Ascending aorta (tissue), 2 donors: ENCODE measurements around the gene FLYWCH1. TPM values are rescaled to one million over a fixed set of nuclear protein-coding genes. Genes with fewer than 3 reads are reported as not detected.

ENCODE experiments used
- DNase-seq, 2 donors: peaks; one replicate each; pipeline ENCODE4 v3.0.0-alpha.2; 2019; ENCODE audit warnings: low spot score in 2 of 2
- H3K27ac ChIP-seq, 2 donors: fragments of 200-600 bp; sonication (generic); one replicate each; pipeline ENCODE4 v1.5.1; 2016 to 2017; ENCODE audit warnings: mild to moderate bottlenecking in 1 of 2
- H3K27me3 ChIP-seq: fragments of 200-600 bp; sonication (generic); one replicate; pipeline ENCODE4 v1.5.1; 2017
- H3K36me3 ChIP-seq, 2 donors: fragments of 200-600 bp; sonication (generic); one replicate each; pipeline ENCODE4 v1.5.1; 2016
- H3K4me1 ChIP-seq, 2 donors: fragments of 200-600 bp; sonication (generic); one replicate each; pipeline ENCODE4 v1.5.1; 2016 to 2017; ENCODE audit warnings: mild to moderate bottlenecking in 1 of 2
- H3K4me3 ChIP-seq, 2 donors: fragments of 200-600 bp; sonication (generic); one replicate each; pipeline ENCODE4 v1.5.1; 2016 to 2017; ENCODE audit warnings: mild to moderate bottlenecking in 1 of 2
- H3K9me3 ChIP-seq, 2 donors: fragments of 200-600 bp; sonication (generic); one replicate each; pipeline ENCODE4 v1.5.1; 2016
- intact Hi-C: fragments of 100-400 bp; cut with DNase I; formaldehyde crosslinking; loops from one replicate; pipeline ENCODE4 v1.15.1; 2023
- total RNA-seq: library from RNA; depleted of rRNA; stranded (reverse); fragments of >200 nt; gene quantifications from one replicate; pipeline ENCODE4 v1.1.0, GENCODE V29; 2016
- TF ChIP-seq, protein P1 (sequence below), 3 experiments: fragments of 200-600 bp in 2 of 3; fragments of 450-650 bp in 1 of 3; sonication (generic) in 2 of 3; IDR thresholded peaks; one replicate each; pipeline ENCODE4 v1.5.1; 2016 to 2019; ENCODE audit warnings: antibody characterized with exemption in 3 of 3, mild to moderate bottlenecking in 1 of 3, moderate library complexity in 1 of 3

Gene FLYWCH1
- total RNA-seq: 74.3 TPM

GRCh38 chr16:2911638-2912329, at the start of gene FLYWCH1:
FLYWCH1 (plus strand) TSS chr16:2911931; CDS start chr16:2929686, 17,755 bp downstream.
- Histone ChIP-seq H3K27me3 (no peaks in the 10 kb centered on the region), H3K9me3 (no peaks in the 10 kb centered on the region), H3K36me3 (peaks cover 11 to 20% of the 10 kb centered on the region in 2 donors), H3K4me1 (peaks cover 0 to 15% of the 10 kb centered on the region in 2 donors), H3K4me3 (peak within 1 kb of the TSS; percentile 73 to 87), H3K27ac (peak within 1 kb of the TSS; percentile 83 to 88)
- DNase-seq: peak; percentile 92 to 99
- intact Hi-C loops: loop anchor here (5.0 to 10.0 kb wide), 3 partner anchors 44 to 377 kb away; partner anchors contain the start of genes CEMP1, PDPK1 and PKMYT1
- TF ChIP-seq, protein P1, sequence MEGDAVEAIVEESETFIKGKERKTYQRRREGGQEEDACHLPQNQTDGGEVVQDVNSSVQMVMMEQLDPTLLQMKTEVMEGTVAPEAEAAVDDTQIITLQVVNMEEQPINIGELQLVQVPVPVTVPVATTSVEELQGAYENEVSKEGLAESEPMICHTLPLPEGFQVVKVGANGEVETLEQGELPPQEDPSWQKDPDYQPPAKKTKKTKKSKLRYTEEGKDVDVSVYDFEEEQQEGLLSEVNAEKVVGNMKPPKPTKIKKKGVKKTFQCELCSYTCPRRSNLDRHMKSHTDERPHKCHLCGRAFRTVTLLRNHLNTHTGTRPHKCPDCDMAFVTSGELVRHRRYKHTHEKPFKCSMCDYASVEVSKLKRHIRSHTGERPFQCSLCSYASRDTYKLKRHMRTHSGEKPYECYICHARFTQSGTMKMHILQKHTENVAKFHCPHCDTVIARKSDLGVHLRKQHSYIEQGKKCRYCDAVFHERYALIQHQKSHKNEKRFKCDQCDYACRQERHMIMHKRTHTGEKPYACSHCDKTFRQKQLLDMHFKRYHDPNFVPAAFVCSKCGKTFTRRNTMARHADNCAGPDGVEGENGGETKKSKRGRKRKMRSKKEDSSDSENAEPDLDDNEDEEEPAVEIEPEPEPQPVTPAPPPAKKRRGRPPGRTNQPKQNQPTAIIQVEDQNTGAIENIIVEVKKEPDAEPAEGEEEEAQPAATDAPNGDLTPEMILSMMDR (IDR thresholded peaks at IDR 0.05): no peak

- H3K27me3 ChIP-seq: no peaks in the 10 kb centered on the region
- no peaks in the 10 kb centered on the region for H3K36me3 ChIP-seq
- H3K9me3 ChIP-seq: no peaks in the 10 kb centered on the region
- no peak overlapping the region for H3K27ac ChIP-seq
- no peaks in the 10 kb centered on the region for H3K4me1 ChIP-seq
- intact Hi-C loops: loop anchor here (5.0 kb wide), 2 partner anchors 47 to 88 kb away; partner anchors contain the start of genes ELOB and FLYWCH1
- DNase-seq: no peak
- TF ChIP-seq, protein P1 (IDR thresholded peaks at IDR 0.05): no peak
- H3K4me3 ChIP-seq: no peak overlapping the region
Observed at GRCh38 chr16:2865651-2866050, 46.1 kb upstream of the FLYWCH1 start.

GRCh38 chr16:2866431-2866830, 45.3 kb upstream of the FLYWCH1 start:
- TF ChIP-seq, protein P1 (IDR thresholded peaks at IDR 0.05): no peak
- Histone ChIP-seq H3K27ac (no peak overlapping the region), H3K4me3 (no peak overlapping the region), H3K9me3 (no peaks in the 10 kb centered on the region), H3K27me3 (no peaks in the 10 kb centered on the region), H3K4me1 (no peaks in the 10 kb centered on the region), H3K36me3 (no peaks in the 10 kb centered on the region)
- intact Hi-C loops: loop anchor here (5.0 kb wide), 2 partner anchors 46 to 89 kb away; partner anchors contain the start of genes ELOB and FLYWCH1
- DNase-seq: no peak

- TF ChIP-seq, protein P1 (IDR thresholded peaks at IDR 0.05): no peak
- Histone ChIP-seq H3K36me3 (no peaks in the 10 kb centered on the region), H3K27me3 (no peaks in the 10 kb centered on the region), H3K9me3 (no peaks in the 10 kb centered on the region), H3K4me3 (peak overlapping the region; percentile 67 to 77), H3K27ac (peak overlapping the region; percentile 87 to 93), H3K4me1 (no peaks in the 10 kb centered on the region)
- no peak for DNase-seq
- intact Hi-C loops: loop anchor here (5.0 kb wide), 2 partner anchors 45 to 90 kb away; partner anchors contain the start of genes ELOB and FLYWCH1
Observed at GRCh38 chr16:2867661-2867986, 44.1 kb upstream of the FLYWCH1 start.

DNA sequence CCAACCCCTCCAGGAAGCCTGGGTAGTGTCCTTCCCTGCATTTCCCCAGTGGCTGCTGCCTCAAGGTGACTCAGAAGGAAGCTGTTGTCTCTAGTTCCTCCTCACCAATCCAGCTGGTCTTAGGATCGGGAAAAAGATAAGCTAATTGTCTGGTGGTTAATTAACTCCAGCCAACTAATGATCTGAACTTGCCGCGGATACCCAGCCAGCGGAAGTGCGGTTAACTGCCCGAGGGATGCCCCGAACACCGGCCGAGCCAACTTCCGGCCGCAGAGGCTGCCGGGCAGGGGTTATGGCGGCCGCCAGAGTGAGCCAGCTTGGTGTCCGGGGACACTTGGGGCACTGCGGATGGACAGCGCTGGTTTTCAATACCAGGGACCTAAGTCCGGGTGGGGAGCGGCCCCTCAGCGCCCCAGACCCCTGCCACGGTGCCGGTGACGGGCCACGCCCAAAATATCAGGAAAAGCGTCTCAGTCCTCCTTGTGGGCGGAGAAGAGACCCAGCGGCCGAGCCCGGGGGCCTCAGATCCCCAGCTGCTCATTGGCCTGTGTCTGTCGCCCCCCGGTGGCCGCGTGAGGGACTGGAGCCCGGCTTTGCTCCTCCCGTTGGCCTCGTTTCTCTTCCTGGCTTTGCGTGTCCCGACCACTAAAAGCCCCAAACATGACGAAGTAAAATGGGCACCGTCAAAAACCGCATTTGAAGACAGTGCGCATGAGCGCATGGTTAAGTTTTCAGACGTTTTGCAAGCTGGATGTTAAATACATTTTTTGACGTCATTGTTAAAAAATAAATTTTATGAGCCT, 43.5 kb upstream of the FLYWCH1 start:
- intact Hi-C loops: loop anchor here (1.0 to 5.0 kb wide), 7 partner anchors 14 to 195 kb away; partner anchors contain the start of genes ELOB, FLYWCH1 and SRRM2

More for the DNA sequence above, 43.5 kb upstream of the FLYWCH1 start:
- peak overlapping the region; percentile 87 to 93 for H3K27ac ChIP-seq
- peak overlapping the region; percentile 67 to 77 for H3K4me3 ChIP-seq
- H3K9me3 ChIP-seq: no peaks in the 10 kb centered on the region
- H3K4me1 ChIP-seq: no peaks in the 10 kb centered on the region
- H3K27me3 ChIP-seq: no peaks in the 10 kb centered on the region
- TF ChIP-seq, protein P1 (IDR thresholded peaks at IDR 0.05): peak; percentile 94 to 98 (median 94)
- no peaks in the 10 kb centered on the region for H3K36me3 ChIP-seq
- DNase-seq: peak; percentile 82 to 98
